ENCODE measurements around the gene RASL11B.

DNA sequence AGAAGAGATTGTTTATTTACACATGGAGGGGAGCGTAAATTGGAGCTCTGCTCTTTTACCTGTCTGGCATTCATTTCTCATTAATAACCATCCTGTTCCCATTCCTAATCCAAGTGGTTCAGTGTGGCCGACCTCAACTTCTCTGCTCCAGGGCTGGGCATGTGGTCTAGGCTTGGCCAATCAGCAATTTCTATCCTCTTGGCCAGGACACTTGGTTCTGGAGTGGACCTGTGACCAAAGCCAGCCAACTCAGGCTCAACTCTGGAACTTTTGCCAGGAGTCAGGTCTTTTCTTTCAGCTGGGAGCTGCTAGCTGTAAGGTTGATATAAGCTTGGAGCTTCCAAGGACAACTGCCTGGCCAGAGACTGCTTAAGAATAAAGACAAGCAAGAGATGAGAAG is 15.6 kb upstream of the RASL11B start:
- TF ChIP-seq CTCF (IDR thresholded peaks at IDR 0.05; ENCODE audit: insufficient read depth, low read length) (no peak), REST (IDR thresholded peaks at IDR 0.05; ENCODE audit: insufficient replicate concordance, low read depth) (no peak), POLR2AphosphoS5 (IDR thresholded peaks at IDR 0.05; ENCODE audit: low read depth) (no peak), GABPA (IDR thresholded peaks at IDR 0.05; ENCODE audit: low read depth) (no peak)

All from HL-60 (cell line).